ENCODE measurements around the gene AP1S1. TPM values are rescaled to one million over a fixed set of nuclear protein-coding genes. Genes with fewer than 3 reads are reported as not detected.

Gene AP1S1
- total RNA-seq (ENCODE audit: low replicate concordance): 161 and 180 TPM in 2 replicates

DNA sequence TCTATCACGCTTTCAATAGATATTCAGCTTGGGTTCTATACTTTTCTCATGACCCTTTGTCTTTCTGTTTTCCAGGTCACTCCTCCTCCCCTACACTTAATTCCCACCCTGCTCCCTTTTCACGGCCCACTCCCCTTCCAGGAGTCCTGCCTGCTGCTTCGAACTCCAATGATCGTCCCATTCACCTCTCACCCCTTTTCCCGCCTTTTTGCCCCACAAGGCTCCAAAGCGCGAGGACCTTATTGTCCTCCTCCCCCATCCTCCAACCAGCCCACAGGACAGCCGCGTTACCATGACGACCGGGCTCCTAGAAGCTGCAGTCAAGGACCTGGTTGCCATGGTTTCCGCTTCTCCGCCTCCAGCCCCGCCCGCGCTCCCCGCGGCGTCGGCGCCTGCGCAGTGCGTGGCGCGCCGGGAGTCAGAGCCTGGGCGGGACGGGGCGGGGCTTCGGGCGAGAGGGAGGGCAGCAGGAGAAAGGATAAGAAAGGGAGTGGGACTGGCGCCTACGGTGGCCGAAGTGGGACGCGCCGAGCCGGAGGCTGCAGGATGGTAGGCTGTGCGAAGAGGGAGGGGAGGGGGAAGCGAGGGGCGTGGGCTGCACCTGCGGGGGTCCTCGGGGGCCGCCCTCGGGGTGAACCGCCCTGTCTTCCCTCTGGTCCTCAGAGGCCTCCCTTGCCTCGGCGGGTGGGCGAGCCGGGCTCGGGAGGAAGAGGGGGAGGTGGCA lies at the start of gene AP1S1:
TSS of gene AP1S1 (plus strand) at position 508 of the 724 bp plus-strand sequence. CDS start at position 547, 39 bp downstream.

DNA sequence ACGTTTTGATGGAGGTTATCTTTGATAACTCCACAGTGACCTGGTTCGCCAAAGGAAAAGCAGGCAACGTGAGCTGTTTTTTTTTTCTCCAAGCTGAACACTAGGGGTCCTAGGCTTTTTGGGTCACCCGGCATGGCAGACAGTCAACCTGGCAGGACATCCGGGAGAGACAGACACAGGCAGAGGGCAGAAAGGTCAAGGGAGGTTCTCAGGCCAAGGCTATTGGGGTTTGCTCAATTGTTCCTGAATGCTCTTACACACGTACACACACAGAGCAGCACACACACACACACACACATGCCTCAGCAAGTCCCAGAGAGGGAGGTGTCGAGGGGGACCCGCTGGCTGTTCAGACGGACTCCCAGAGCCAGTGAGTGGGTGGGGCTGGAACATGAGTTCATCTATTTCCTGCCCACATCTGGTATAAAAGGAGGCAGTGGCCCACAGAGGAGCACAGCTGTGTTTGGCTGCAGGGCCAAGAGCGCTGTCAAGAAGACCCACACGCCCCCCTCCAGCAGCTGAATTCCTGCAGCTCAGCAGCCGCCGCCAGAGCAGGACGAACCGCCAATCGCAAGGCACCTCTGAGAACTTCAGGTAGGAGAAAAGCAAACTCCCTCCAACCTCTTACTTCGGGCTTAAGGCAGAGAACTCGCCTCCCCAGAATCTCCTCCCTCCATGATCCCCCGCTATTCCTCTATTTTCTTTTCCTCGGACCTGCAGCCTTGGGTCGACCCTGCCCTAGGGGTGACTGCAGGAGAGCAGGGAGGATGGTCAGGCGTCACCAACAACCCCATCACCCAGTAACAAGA lies 27.4 kb upstream of the AP1S1 start, which contains the start of gene SERPINE1:
TSS of gene SERPINE1 (plus strand) at position 454 of the 809 bp plus-strand sequence. CDS start 1,290 bp downstream, outside the sequence.

DNA sequence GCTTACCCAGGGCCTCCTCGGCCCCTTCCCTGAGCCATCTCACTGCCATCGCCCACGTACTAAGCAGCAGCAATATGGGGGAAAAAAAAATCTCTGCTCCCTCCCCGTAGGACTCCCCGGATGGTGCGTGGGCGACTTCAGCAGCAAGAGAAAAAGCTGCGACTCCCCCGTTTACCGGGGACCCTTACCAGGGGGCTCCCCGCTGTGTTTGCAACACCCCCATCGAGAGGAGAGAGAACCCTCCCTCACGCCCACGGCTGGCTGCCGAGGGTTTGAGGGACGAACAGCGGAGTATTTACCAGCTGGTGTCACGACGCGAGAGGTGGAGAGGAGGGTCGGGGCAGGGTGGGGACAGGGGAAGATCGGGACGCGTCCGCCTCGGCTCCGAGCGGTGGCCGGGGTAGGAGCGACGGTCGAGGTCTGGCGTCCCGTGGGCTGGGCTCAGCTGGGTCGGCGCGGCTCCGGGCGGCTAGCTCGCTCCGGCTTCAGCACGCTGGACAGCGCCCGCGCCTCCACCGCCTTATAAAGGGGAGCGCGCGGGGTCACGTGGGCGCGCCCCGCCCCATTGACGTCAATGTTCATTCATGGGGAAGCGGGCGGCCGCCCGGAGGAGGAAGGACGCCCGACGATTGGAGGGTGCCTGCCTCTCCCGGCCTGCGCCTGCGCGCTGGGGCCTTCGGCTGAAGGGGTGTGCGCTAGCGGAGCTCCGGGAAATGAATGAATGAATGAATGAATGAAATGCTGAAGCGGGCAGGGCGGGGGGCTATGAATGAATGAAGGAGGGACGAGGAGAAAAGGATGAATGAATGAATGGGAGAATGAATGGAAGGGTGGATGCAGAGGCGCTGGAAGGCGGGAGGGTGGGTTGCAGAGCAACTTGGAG lies 11.0 kb downstream of the AP1S1 start, which contains the start of gene VGF:
TSS of gene VGF (minus strand) at position 495 of the 883 bp plus-strand sequence. CDS start 726 bp downstream, outside the sequence.

DNA sequence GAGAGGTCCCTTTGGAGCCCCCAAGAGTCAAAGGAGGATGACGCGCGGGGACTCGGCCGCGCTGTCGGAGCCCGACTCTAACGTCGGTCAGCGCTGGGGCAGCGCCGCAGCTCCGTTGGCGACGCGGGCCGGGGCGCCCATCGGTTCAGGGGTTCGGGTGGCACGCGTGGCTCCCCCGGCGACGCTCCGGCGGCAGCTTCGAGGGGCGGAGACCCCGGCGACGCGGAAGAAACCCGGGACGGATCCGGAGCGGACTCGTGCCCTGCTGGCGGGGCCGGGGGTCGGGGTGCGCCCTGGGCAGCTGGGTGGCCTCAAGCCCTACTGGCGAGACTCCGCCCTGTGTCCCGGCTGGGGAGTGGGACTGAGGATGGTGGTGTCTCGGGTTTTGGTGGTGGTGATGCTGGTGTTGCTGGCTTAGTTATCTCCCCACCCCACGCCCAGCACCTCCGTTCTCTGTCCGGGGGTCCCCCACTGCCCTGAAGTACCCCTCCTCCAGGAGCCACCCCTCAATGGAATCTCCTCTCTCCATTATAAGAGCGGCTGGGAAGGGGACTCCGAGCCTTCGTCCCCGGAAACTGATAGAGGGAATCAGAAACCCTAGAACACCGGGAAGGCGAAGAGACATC lies 26.0 kb downstream of the AP1S1 start, which contains the start of gene NAT16:
TSS of gene NAT16 (minus strand) at position 164 of the 626 bp plus-strand sequence. CDS start 5,486 bp downstream, outside the sequence.

DNA sequence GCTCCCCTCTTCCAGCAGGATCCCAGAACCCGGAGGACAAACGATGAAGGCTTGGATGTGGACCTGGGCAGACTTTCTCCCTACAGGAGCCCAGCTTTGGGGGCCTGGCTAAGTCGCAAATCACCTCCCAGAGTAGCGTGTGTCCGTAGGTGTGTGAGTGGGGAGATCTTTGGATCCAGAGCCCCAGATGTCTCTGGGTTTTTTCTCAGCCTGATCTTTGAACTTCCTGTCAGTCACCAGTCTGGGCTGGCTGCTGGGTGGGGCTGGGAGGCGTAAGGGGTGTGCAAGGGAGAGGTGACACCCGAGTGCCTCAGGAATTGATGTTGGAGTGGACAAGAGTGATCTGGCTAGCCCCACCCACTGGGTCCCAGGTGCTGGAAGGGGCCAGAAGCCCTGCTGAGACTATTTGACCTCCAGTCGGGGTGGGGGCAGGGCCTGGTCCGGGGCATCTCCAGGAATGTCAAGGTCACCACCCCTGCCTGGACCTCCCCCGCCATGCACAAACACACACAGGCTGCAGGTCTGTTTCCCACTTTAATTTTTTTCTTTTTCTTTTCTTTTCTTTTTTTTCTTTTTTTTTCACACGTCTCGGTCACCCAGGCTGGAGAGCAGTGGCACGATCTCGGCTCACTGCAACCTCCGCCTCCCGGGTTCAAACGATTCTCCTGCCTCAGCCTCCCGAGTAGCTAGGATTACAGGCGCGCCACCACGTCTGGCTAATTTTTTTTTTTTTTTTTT lies 46.8 kb downstream of the AP1S1 start, which contains the start of gene MOGAT3:
TSS of gene MOGAT3 (minus strand) at position 175 of the 738 bp plus-strand sequence. CDS start 182 bp downstream, outside the sequence.

Other genes starting within 250 kb of the AP1S1 start
- not detected in 2 replicates for gene MUC3A, start 204.9 kb upstream of the AP1S1 start, total RNA-seq (ENCODE audit: low replicate concordance)
- not detected in 2 replicates for gene MUC12, start 184.9 kb upstream of the AP1S1 start, total RNA-seq (ENCODE audit: low replicate concordance)
- not detected in 2 replicates for gene MUC17, start 134.4 kb upstream of the AP1S1 start, total RNA-seq (ENCODE audit: low replicate concordance)
- 17.8 and 64.6 TPM in 2 replicates for gene TRIM56, start 69.0 kb upstream of the AP1S1 start, total RNA-seq (ENCODE audit: low replicate concordance)
- gene SERPINE1, start 27.4 kb upstream of the AP1S1 start, total RNA-seq (ENCODE audit: low replicate concordance): 68.8 and 1,526 TPM in 2 replicates
- not detected in 2 replicates for gene VGF, start 11.1 kb downstream of the AP1S1 start, total RNA-seq (ENCODE audit: low replicate concordance)
- gene NAT16, start 25.8 kb downstream of the AP1S1 start, total RNA-seq (ENCODE audit: low replicate concordance): not detected in 2 replicates
- gene MOGAT3, start 46.6 kb downstream of the AP1S1 start, total RNA-seq (ENCODE audit: low replicate concordance): not detected in 2 replicates
- 58.6 and 97.9 TPM in 2 replicates for gene PLOD3, start 63.1 kb downstream of the AP1S1 start, total RNA-seq (ENCODE audit: low replicate concordance)
- gene ZNHIT1, start 63.7 kb downstream of the AP1S1 start, total RNA-seq (ENCODE audit: low replicate concordance): 31.2 and 115 TPM in 2 replicates
- 1.6 and 3.0 TPM in 2 replicates for gene CLDN15, start 83.3 kb downstream of the AP1S1 start, total RNA-seq (ENCODE audit: low replicate concordance)
- gene FIS1, start 90.6 kb downstream of the AP1S1 start, total RNA-seq (ENCODE audit: low replicate concordance): 326 and 344 TPM in 2 replicates
- 23.7 and 27.0 TPM in 2 replicates for gene IFT22, start 167.3 kb downstream of the AP1S1 start, total RNA-seq (ENCODE audit: low replicate concordance)
- gene COL26A1, start 208.4 kb downstream of the AP1S1 start, total RNA-seq (ENCODE audit: low replicate concordance): 0.08 TPM in 1 of 2 replicates, not detected in the other